K562 (cell line): Measurements from ENCODE around the gene ZCCHC24. TPM values are rescaled to one million over a fixed set of nuclear protein-coding genes. Genes with fewer than 3 reads are reported as not detected.
A peak's percentile ranks its signal among the peaks of the same experiment; 100 is the strongest.

Experiments used
- ATAC-seq: fragments of 200-7000 bp; cut with Tn5 transposase; 3 replicates; pipeline ENCODE4 v1.9.1; 2020; ENCODE audit warnings: moderate library complexity
- BruUV-seq: library from RNA; stranded (reverse); fragments of 400-500 nt; replicated peaks from 2 replicates; lab custom pipeline; 2021; lab: Mats Ljungman, UMichigan
- CTCF ChIA-PET: fragments of 300-600 bp; formaldehyde crosslinking; extraction: SDS; loops from one replicate; lab custom pipeline; 2021; ENCODE audit warnings: low intra/inter-chr PET ratio; lab: Yijun Ruan, JAX
- POLR2A ChIA-PET: fragments of 300-600, 350-650 bp; sonication (Branson Sonifier 250); formaldehyde crosslinking; extraction: SDS; loops from one replicate; lab custom pipeline; 2021; ENCODE audit warnings: antibody characterized with exemption, inconsistent platforms; lab: Yijun Ruan, JAX
- DNase-seq, 4 experiments: peaks; one replicate each; pipeline versions ENCODE4 v3.0.0 to v3.0.0-alpha.2; 2011 to 2018; ENCODE audit warnings: low spot score in 3 of 4, mixed read lengths in 3 of 4; ENCODE audit errors: extremely low read depth in 1 of 4
- FAIRE-seq: peaks from 2 replicates; lab custom pipeline; 2011; peaks lifted over from hg19 to GRCh38; lab: Jason Lieb, UNC
- H2AFZ ChIP-seq: 2 replicates; pipeline ENCODE4 v1.6.0; 2011; ENCODE audit warnings: low read depth, low read length, control low read depth, inconsistent platforms
- H3K27ac ChIP-seq: fragments of 200-600 bp; 3 replicates; pipeline ENCODE4 v1.8.0; 2011; ENCODE audit warnings: low read depth, mild to moderate bottlenecking, control low read depth, inconsistent platforms, low read length, moderate library complexity, mixed read lengths; ENCODE audit errors: extremely low read depth
- H3K27me3 ChIP-seq, 2 experiments: fragments of 300-600 bp in 1 of 2; 2 replicates in 1 of 2; 3 replicates in 1 of 2; pipeline versions ENCODE4 v1.6.0 to v1.8.0; 2011; ENCODE audit warnings: inconsistent platforms in 2 of 2, low read length in 2 of 2, mild to moderate bottlenecking in 1 of 2, mixed read lengths in 1 of 2, moderate library complexity in 1 of 2; ENCODE audit not compliant: control insufficient read depth in 2 of 2, insufficient read depth in 2 of 2
- H3K36me3 ChIP-seq: fragments of 300-600 bp; 3 replicates; pipeline ENCODE4 v1.8.0; 2011; ENCODE audit warnings: mild to moderate bottlenecking, low read length, inconsistent platforms; ENCODE audit not compliant: control insufficient read depth, insufficient read depth
- H3K4me1 ChIP-seq, 2 experiments: fragments of 200-600 bp in 1 of 2; replicated peaks in 1 of 2; 2 replicates in 1 of 2; 3 replicates in 1 of 2; pipeline versions ENCODE4 v1.5.1 to v1.8.0; 2011; ENCODE audit warnings: inconsistent platforms in 2 of 2, low read length in 2 of 2, mild to moderate bottlenecking in 1 of 2, mixed read lengths in 1 of 2, moderate library complexity in 1 of 2; ENCODE audit not compliant: control insufficient read depth in 2 of 2, insufficient read depth in 2 of 2
- H3K4me2 ChIP-seq: 2 replicates; pipeline ENCODE4 v1.6.1; 2011; ENCODE audit warnings: low read length, control low read depth, inconsistent platforms, mixed read lengths; ENCODE audit not compliant: insufficient read depth
- H3K4me3 ChIP-seq: fragments of 200-600 bp; sonication (generic), shearing (Covaris generic); 2 replicates; pipeline ENCODE4 v1.5.1; 2016; ENCODE audit warnings: control low read depth, inconsistent platforms
- H3K79me2 ChIP-seq: fragments of 200-600 bp; 3 replicates; pipeline ENCODE4 v1.8.0; 2011; ENCODE audit warnings: low read length, inconsistent platforms; ENCODE audit not compliant: control insufficient read depth, insufficient read depth
- H3K9ac ChIP-seq, 2 experiments: 2 replicates each; pipeline versions ENCODE4 v1.6.0 to v1.6.1; 2011; ENCODE audit warnings: low read depth in 2 of 2, low read length in 2 of 2, control low read depth in 1 of 2, inconsistent platforms in 1 of 2, mild to moderate bottlenecking in 1 of 2, mixed read lengths in 1 of 2; ENCODE audit not compliant: insufficient read depth in 1 of 2
- H3K9me1 ChIP-seq: one replicate; pipeline ENCODE4 v1.6.0; 2011; ENCODE audit warnings: inconsistent platforms, mild to moderate bottlenecking, low read length, moderate library complexity; ENCODE audit not compliant: control insufficient read depth, insufficient read depth
- H3K9me3 ChIP-seq: replicated peaks from 2 replicates; pipeline ENCODE4 v1.5.1; 2011; ENCODE audit warnings: low read depth, low read length, inconsistent platforms; ENCODE audit not compliant: control insufficient read depth, insufficient read depth
- H4K20me1 ChIP-seq: replicated peaks from 2 replicates; pipeline ENCODE4 v1.6.1; 2011; ENCODE audit warnings: low read length, inconsistent platforms, mixed read lengths; ENCODE audit not compliant: control insufficient read depth, insufficient read depth
- CBX2 ChIP-seq: fragments of 200-600 bp; sonication (generic); IDR thresholded peaks from one replicate; pipeline ENCODE4 v1.6.1; 2012; ENCODE audit warnings: mild to moderate bottlenecking, low read length, inconsistent platforms; ENCODE audit not compliant: insufficient read depth, poor library complexity, severe bottlenecking
- CBX3 ChIP-seq, 2 experiments: IDR thresholded peaks; 1 replicate in 1 of 2; 2 replicates in 1 of 2; pipeline ENCODE4 v1.6.1; 2012; ENCODE audit warnings: inconsistent platforms in 2 of 2, low read length in 2 of 2, borderline replicate concordance in 1 of 2, control low read depth in 1 of 2
- FOXA1 ChIP-seq: fragments of 450-650 bp; IDR thresholded peaks from 2 replicates; pipeline ENCODE4 v1.6.1; 2016; ENCODE audit warnings: mild to moderate bottlenecking, borderline replicate concordance
- FOXA3 ChIP-seq, 2 experiments: fragments of 450-650 bp in 1 of 2; sonication (generic) in 1 of 2; formaldehyde crosslinking; IDR thresholded peaks in 1 of 2; conservative IDR thresholded peaks in 1 of 2; 2 replicates each; pipeline versions ENCODE4 v1.4.0 to v1.8.0; 2020 to 2022; ENCODE audit warnings: mild to moderate bottlenecking in 2 of 2, missing genetic modification reagents in 1 of 2
- GATAD2A ChIP-seq: fragments of 450-650 bp; IDR thresholded peaks from 2 replicates; pipeline ENCODE4 v1.6.1; 2017
- HIVEP1 ChIP-seq: fragments of 250-450 bp; sonication (Bioruptor Pico); IDR thresholded peaks from 2 replicates; pipeline ENCODE4 v1.4.0; 2020; ENCODE audit warnings: mild to moderate bottlenecking
- MLLT1 ChIP-seq, 2 experiments: fragments of 450-650 bp; IDR thresholded peaks; 2 replicates each; pipeline ENCODE4 v1.6.1; 2016
- NUFIP1 ChIP-seq: fragments of 450-650 bp; IDR thresholded peaks from 2 replicates; pipeline ENCODE4 v1.6.1; 2018; ENCODE audit not compliant: partially characterized antibody
- PYGO2 ChIP-seq: fragments of 450-650 bp; IDR thresholded peaks from 2 replicates; pipeline ENCODE4 v1.6.1; 2016; ENCODE audit warnings: mild to moderate bottlenecking, missing genetic modification characterization, moderate library complexity, missing compliant biosample characterization
- SETDB1 ChIP-seq: IDR thresholded peaks from one replicate; pipeline ENCODE4 v1.6.1; 2012; ENCODE audit warnings: low read length, control low read depth, inconsistent platforms
- TCF7L2 ChIP-seq: fragments of 150-350 bp; IDR thresholded peaks from 2 replicates; pipeline ENCODE4 v1.6.1; 2016; ENCODE audit warnings: low read depth, mild to moderate bottlenecking, low read length, moderate library complexity
- ZBTB33 ChIP-seq: sonication (generic); formaldehyde crosslinking; IDR thresholded peaks from 2 replicates; pipeline ENCODE4 v1.8.1; 2023; ENCODE audit warnings: mild to moderate bottlenecking, missing genetic modification reagents
- ZFPM2 ChIP-seq: fragments of 250-450 bp; sonication (Bioruptor Pico); IDR thresholded peaks from 2 replicates; pipeline ENCODE4 v1.5.1; 2022; ENCODE audit warnings: mild to moderate bottlenecking
- ZNF431 ChIP-seq: sonication (generic); formaldehyde crosslinking; IDR thresholded peaks from 2 replicates; pipeline ENCODE4 v1.8.0; 2022; ENCODE audit warnings: mild to moderate bottlenecking, missing genetic modification reagents
- ZNF507 ChIP-seq: conservative IDR thresholded peaks from 2 replicates; pipeline ENCODE4 v1.6.1; 2017; ENCODE audit warnings: missing genetic modification characterization, missing compliant biosample characterization
- WGBS: fragments of 100-300 bp; shearing (Covaris generic); methylation state at CpG from one replicate; pipeline ENCODE4 v1.1.6; 2016; ENCODE audit warnings: low coverage, mixed read lengths; ENCODE audit not compliant: insufficient coverage; ENCODE audit errors: missing lambda C conversion rate; 5-methylcytosine and 5-hydroxymethylcytosine counted together
- in situ Hi-C: fragments of 300-500 bp; cut with MboI; formaldehyde crosslinking; loops from 4 replicates; pipeline ENCODE4 v1.15.0; 2018; ENCODE audit warnings: inconsistent platforms, mixed read lengths
- intact Hi-C: fragments of 100-400 bp; cut with micrococcal nuclease; formaldehyde crosslinking; loops from 2 replicates; pipeline ENCODE4 v1.14.2; 2022
- polyA plus RNA-seq, 8 experiments: library from polyadenylated mRNA; depleted of rRNA in 4 of 8; stranded (reverse) in 5 of 8; unstranded in 3 of 8; fragments of >200 nt; fragmentation: Nextera tagmentation in 2 of 8; fragmentation: Illumina TruSeq in 1 of 8; extraction: Ambion mirVana in 2 of 8; extraction: Trizol in 1 of 8; gene quantifications; 2 replicates each; pipeline versions ENCODE4 v1.2.1 to v1.2.3, GENCODE V29; 2011 to 2014; ENCODE audit warnings: inconsistent platforms in 1 of 8, missing spikeins in 1 of 8
- total RNA-seq, 7 experiments: library from RNA; depleted of rRNA in 6 of 7; stranded (reverse); fragments of >200 nt in 6 of 7; fragmentation: Illumina TruSeq in 2 of 7; extraction: Trizol in 2 of 7; gene quantifications; 2 replicates each; pipeline versions ENCODE4 v1.2.1 to v1.2.3, GENCODE V29; 2011 to 2021; ENCODE audit warnings: low replicate concordance in 1 of 7

ZCCHC24 gene
- total and polyA plus RNA-seq, 9 of the 15 experiments (the other 6 are each of a cell fraction or from before 2014, with no cell fraction given): 0.84 to 11.0 (median 4.6) TPM

- no peaks in the 10 kb centered on the region for H4K20me1 ChIP-seq
- H3K4me1 ChIP-seq: peaks cover 27 to 30% of the 10 kb centered on the region in 2 experiments
- no peaks in the 10 kb centered on the region; the same call in 2 of the 3 replicates for H3K36me3 ChIP-seq
- H3K27ac ChIP-seq: no peak overlapping the region
- no TSS peak for BruUV-seq
- 0 out of 4 replicates have a peak overlapping the region, but pooled peaks of 1 of the 2 experiments have one; percentile 22 for H3K9ac ChIP-seq
- ChIA-PET CTCF (no interaction called here), POLR2A (interaction anchor here (0.8 kb wide), 1 partner anchor 21 kb away, joined by 4 read pairs; no protein-coding TSS in a partner anchor)
- ATAC-seq (no peak), FAIRE-seq (no peak), DNase-seq (no peak)
- no peak overlapping the region for H3K4me2 ChIP-seq
- H3K27me3 ChIP-seq: no peaks in the 10 kb centered on the region
- no peaks in the 10 kb centered on the region for H3K79me2 ChIP-seq
- H2AFZ ChIP-seq: no peak overlapping the region
- H3K9me1 ChIP-seq: no peaks in the 10 kb centered on the region
- intact Hi-C loops (no loop called here), in situ Hi-C loops (no loop called here)
- H3K9me3 ChIP-seq: no peaks in the 10 kb centered on the region
- WGBS: 49% methylated on average over 2 of the region's 2 CpGs
- H3K4me3 ChIP-seq: no peak overlapping the region
- no peak for TF ChIP-seq MLLT1 (IDR thresholded peaks at IDR 0.05)
- no peak for TF ChIP-seq HIVEP1
- TF ChIP-seq ZNF431 (CRISPR knock-in tag): no peak
- TF ChIP-seq SETDB1: no peak
- TF ChIP-seq CBX3 (IDR thresholded peaks at IDR 0.05; ENCODE audit: borderline replicate concordance in 1 of 2, low read length in 2 of 2): no peak
- TF ChIP-seq NUFIP1: no peak
- no peak for TF ChIP-seq PYGO2 (tag)
- TF ChIP-seq ZBTB33 (CRISPR knock-in tag): no peak
- TF ChIP-seq TCF7L2: no peak
- TF ChIP-seq CBX2: no peak
- no peak for TF ChIP-seq ZFPM2 (CRISPR knock-in tag)
- TF ChIP-seq FOXA3 (CRISPR knock-in tag; conservative IDR thresholded peaks at IDR 0.05 in 1 of 2, IDR thresholded peaks at IDR 0.05 in 1 of 2): no peak
- TF ChIP-seq GATAD2A: no peak
- TF ChIP-seq ZNF507 (tag): no peak
- TF ChIP-seq FOXA1: no peak
These were observed 28.2 kb downstream of the ZCCHC24 start for GRCh38 chr10:79417266-79417665.
